HG02588 (cell line): ENCODE measurements around the gene TNIP2.
"Not testable (repeated sequence)": the region's sequence is repeated elsewhere in the genome, so short reads cannot be mapped to it uniquely, and the experiment has no call there.

Experiments used
- ATAC-seq: cut with Tn5 transposase; IDR thresholded peaks from one replicate; pipeline ENCODE4 v1.9.1; 2021; ENCODE audit warnings: mild to moderate bottlenecking, moderate library complexity; ENCODE audit not compliant: unreplicated experiment

The TNIP2 gene

GRCh38 chr4:2771264-2771663, 15.1 kb upstream of the TNIP2 start:
- ATAC-seq: no peak

GRCh38 chr4:2768921-2769336, 12.8 kb upstream of the TNIP2 start:
- no peak for ATAC-seq

GRCh38 chr4:2768124-2768523, 12.0 kb upstream of the TNIP2 start:
- no peak for ATAC-seq

- no peak for ATAC-seq
Observed at GRCh38 chr4:2767705-2768074, 11.6 kb upstream of the TNIP2 start.

GRCh38 chr4:2767046-2767704, 11.0 kb upstream of the TNIP2 start:
- no peak for ATAC-seq

GRCh38 chr4:2765832-2766526, 9.8 kb upstream of the TNIP2 start:
- ATAC-seq: no peak

- ATAC-seq: no peak
Observed at GRCh38 chr4:2763511-2763967, 7.4 kb upstream of the TNIP2 start.

- ATAC-seq: not testable (repeated sequence)
Observed at GRCh38 chr4:2762486-2763370, 6.6 kb upstream of the TNIP2 start.

GRCh38 chr4:2762048-2762447, 5.9 kb upstream of the TNIP2 start:
- no peak for ATAC-seq

GRCh38 chr4:2761035-2761923, 5.1 kb upstream of the TNIP2 start:
- ATAC-seq: no peak

GRCh38 chr4:2757426-2757825, 1.3 kb upstream of the TNIP2 start:
- no peak for ATAC-seq

GRCh38 chr4:2756691-2757350, 685 bp upstream of the TNIP2 start:
- ATAC-seq: no peak

GRCh38 chr4:2754848-2755819, 1.0 kb downstream of the TNIP2 start:
- ATAC-seq: no peak

GRCh38 chr4:2753436-2753835, 2.7 kb downstream of the TNIP2 start:
- ATAC-seq: no peak

GRCh38 chr4:2750719-2751605, 5.2 kb downstream of the TNIP2 start:
- no peak for ATAC-seq

- no peak for ATAC-seq
Observed at GRCh38 chr4:2746891-2747695, 9.0 kb downstream of the TNIP2 start.
